IMR-90 (cell line): Measurements from ENCODE around the gene ZNF232. TPM values are rescaled to one million over a fixed set of nuclear protein-coding genes. Genes with fewer than 3 reads are reported as not detected.
"Not testable (repeated sequence)": the region's sequence is repeated elsewhere in the genome, so short reads cannot be mapped to it uniquely, and the experiment has no call there.

ENCODE experiments used
- ATAC-seq: fragments of 200-7000 bp; cut with Tn5 transposase; 2 replicates; pipeline ENCODE4 v1.9.1; 2020; ENCODE audit warnings: low read depth, mild to moderate bottlenecking, moderate library complexity
- BruUV-seq: library from RNA; stranded (reverse); fragments of 400-500 nt; replicated peaks from 2 replicates; lab custom pipeline; 2021; lab: Mats Ljungman, UMichigan
- CTCF ChIA-PET: fragments of 300-600 bp; formaldehyde crosslinking; extraction: SDS; loops from one replicate; lab custom pipeline; 2021; ENCODE audit warnings: antibody characterized with exemption; lab: Yijun Ruan, JAX
- POLR2A ChIA-PET: fragments of 300-600 bp; sonication (Branson Sonifier 250); formaldehyde crosslinking; loops from one replicate; lab custom pipeline; 2022; ENCODE audit warnings: antibody characterized with exemption; ENCODE audit not compliant: unreplicated experiment; lab: Charles Lee
- DNase-seq: peaks from one replicate; pipeline ENCODE4 v3.0.0; 2013
- H2AFZ ChIP-seq: replicated peaks from 2 replicates; pipeline ENCODE3; 2013; ENCODE audit warnings: low read length, mild to moderate bottlenecking; ENCODE audit not compliant: poor library complexity
- H2AK5ac ChIP-seq: 2 replicates; pipeline ENCODE4 v1.6.1; 2013; ENCODE audit warnings: low read depth, low read length, inconsistent platforms
- H2AK9ac ChIP-seq: replicated peaks from 2 replicates; pipeline ENCODE3; 2013; ENCODE audit warnings: mild to moderate bottlenecking, low read depth, low read length, moderate library complexity; ENCODE audit not compliant: poor library complexity
- H2BK120ac ChIP-seq: 2 replicates; pipeline ENCODE4 v1.6.1; 2013; ENCODE audit warnings: low read depth, low read length, inconsistent platforms
- H2BK15ac ChIP-seq: 3 replicates; pipeline ENCODE4 v1.6.1; 2013; ENCODE audit warnings: low read depth, low read length, inconsistent platforms
- H2BK20ac ChIP-seq: 2 replicates; pipeline ENCODE4 v1.6.1; 2013; ENCODE audit warnings: low read depth, mild to moderate bottlenecking, inconsistent platforms, low read length, moderate library complexity
- H2BK5ac ChIP-seq: 2 replicates; pipeline ENCODE4 v1.6.1; 2013; ENCODE audit warnings: mild to moderate bottlenecking, low read depth, low read length, inconsistent platforms; ENCODE audit not compliant: poor library complexity, severe bottlenecking
- H3K14ac ChIP-seq: replicated peaks from 2 replicates; pipeline ENCODE4 v1.6.1; 2013; ENCODE audit warnings: low read depth, low read length, inconsistent platforms
- H3K18ac ChIP-seq: 2 replicates; pipeline ENCODE4 v1.6.1; 2013; ENCODE audit warnings: low read depth, low read length, control low read depth
- H3K23ac ChIP-seq: 2 replicates; pipeline ENCODE4 v1.6.1; 2013; ENCODE audit warnings: low read depth, low read length, inconsistent platforms
- H3K27ac ChIP-seq: 2 replicates; pipeline ENCODE4 v1.5.1; 2013; ENCODE audit warnings: mild to moderate bottlenecking, control low read depth, low read length; ENCODE audit not compliant: insufficient read depth
- H3K27me3 ChIP-seq: 2 replicates; pipeline ENCODE4 v1.6.1; 2013; ENCODE audit warnings: low read length; ENCODE audit not compliant: control insufficient read depth, insufficient read depth
- H3K36me3 ChIP-seq: 2 replicates; pipeline ENCODE4 v1.6.1; 2013; ENCODE audit warnings: low read length, mixed read lengths; ENCODE audit not compliant: control insufficient read depth, insufficient read depth
- H3K4ac ChIP-seq: 2 replicates; pipeline ENCODE4 v1.6.1; 2013; ENCODE audit warnings: low read depth, low read length, inconsistent platforms
- H3K4me1 ChIP-seq: 2 replicates; pipeline ENCODE4 v1.6.1; 2013; ENCODE audit warnings: low read length, mixed read lengths; ENCODE audit not compliant: control insufficient read depth, insufficient read depth
- H3K4me2 ChIP-seq: 2 replicates; pipeline ENCODE4 v1.6.1; 2013; ENCODE audit warnings: low read depth, mild to moderate bottlenecking, control low read depth, low read length, moderate library complexity
- H3K4me3 ChIP-seq: 2 replicates; pipeline ENCODE4 v1.5.1; 2013; ENCODE audit warnings: low read depth, mild to moderate bottlenecking, control low read depth, low read length, moderate library complexity; ENCODE audit not compliant: insufficient read depth
- H3K56ac ChIP-seq: 2 replicates; pipeline ENCODE4 v1.6.1; 2013; ENCODE audit warnings: low read length, inconsistent platforms; ENCODE audit not compliant: insufficient read depth; ENCODE audit errors: extremely low read depth
- H3K79me1 ChIP-seq, 2 experiments: 2 replicates each; pipeline ENCODE4 v1.6.1; 2013; ENCODE audit warnings: low read length in 2 of 2, inconsistent platforms in 1 of 2, low read depth in 1 of 2
- H3K9ac ChIP-seq: 2 replicates; pipeline ENCODE4 v1.6.1; 2013; ENCODE audit warnings: low read depth, low read length, control low read depth
- H3K9me1 ChIP-seq: 2 replicates; pipeline ENCODE4 v1.6.1; 2013; ENCODE audit warnings: low read length, inconsistent platforms; ENCODE audit not compliant: insufficient read depth
- H3K9me3 ChIP-seq: 2 replicates; pipeline ENCODE4 v1.6.1; 2013; ENCODE audit warnings: low read length; ENCODE audit not compliant: control insufficient read depth, insufficient read depth
- H4K20me1 ChIP-seq: 2 replicates; pipeline ENCODE4 v1.6.1; 2013; ENCODE audit warnings: low read length, inconsistent platforms; ENCODE audit not compliant: insufficient read depth
- H4K5ac ChIP-seq: 2 replicates; pipeline ENCODE4 v1.6.1; 2013; ENCODE audit warnings: mild to moderate bottlenecking, low read depth, low read length, control low read depth
- H4K8ac ChIP-seq, 2 experiments: 2 replicates each; pipeline ENCODE4 v1.6.1; 2013; ENCODE audit warnings: low read depth in 2 of 2, low read length in 2 of 2, control low read depth in 1 of 2, inconsistent platforms in 1 of 2
- H4K91ac ChIP-seq: 2 replicates; pipeline ENCODE4 v1.6.1; 2013; ENCODE audit warnings: low read depth, low read length, inconsistent platforms; ENCODE audit not compliant: insufficient read depth
- WGBS, 2 experiments: methylation state at CpG; one replicate each; pipeline versions ENCODE4 v1.1.5 to v1.1.7; 2013; ENCODE audit warnings: missing lambda C conversion rate in 2 of 2; ENCODE audit not compliant: insufficient read length in 1 of 2; ENCODE audit errors: extremely low coverage in 2 of 2; 5-methylcytosine and 5-hydroxymethylcytosine counted together
- dilution Hi-C: fragments of 300-500 bp; cut with HindIII; formaldehyde crosslinking; loops from one replicate; pipeline ENCODE4 v1.14.3; 2018; ENCODE audit warnings: low sequenced_read_pairs; ENCODE audit not compliant: unreplicated experiment
- in situ Hi-C: fragments of 300-500 bp; cut with MboI; formaldehyde crosslinking; loops from 3 replicates; pipeline ENCODE4 v1.14.3; 2019; ENCODE audit warnings: low sequenced_read_pairs, inconsistent platforms, mixed read lengths
- intact Hi-C: fragments of 100-400 bp; cut with micrococcal nuclease; formaldehyde crosslinking; loops from 2 replicates; pipeline ENCODE4 v1.10.0; 2022
- polyA plus RNA-seq, 3 experiments: library from polyadenylated mRNA; depleted of rRNA; stranded (reverse); fragments of >200 nt; gene quantifications; 2 replicates each; pipeline ENCODE4 v1.2.3, GENCODE V29; 2012; ENCODE audit warnings: low replicate concordance in 1 of 3
- total RNA-seq: library from RNA; depleted of rRNA; stranded (reverse); fragments of >200 nt; gene quantifications from 2 replicates; pipeline ENCODE4 v1.2.3, GENCODE V29; 2012

The ZNF232 gene
- total and polyA plus RNA-seq, 2 of the 4 experiments (the other 2 are of a cell fraction): 3.2 to 6.5 TPM

GRCh38 chr17:5142877-5143276, 31.2 kb upstream of the ZNF232 start:
- not testable (repeated sequence) for H3K4me1 ChIP-seq

More at GRCh38 chr17:5142877-5143276, 31.2 kb upstream of the ZNF232 start:
- H2AK5ac ChIP-seq, H4K8ac ChIP-seq, H3K79me1 ChIP-seq, H2BK15ac ChIP-seq, BruUV-seq, H3K4ac ChIP-seq, H3K9me3 ChIP-seq, DNase-seq, H2AFZ ChIP-seq, H4K5ac ChIP-seq, ATAC-seq, H3K18ac ChIP-seq, H3K14ac ChIP-seq, H2AK9ac ChIP-seq, CTCF ChIA-PET, H3K27ac ChIP-seq, H3K56ac ChIP-seq, H3K36me3 ChIP-seq, H3K9me1 ChIP-seq, H2BK20ac ChIP-seq, H3K4me3 ChIP-seq, H3K23ac ChIP-seq, H3K4me2 ChIP-seq, H3K9ac ChIP-seq, H2BK120ac ChIP-seq, in situ Hi-C loops, POLR2A ChIA-PET, H3K27me3 ChIP-seq, intact Hi-C loops, H4K20me1 ChIP-seq, H2BK5ac ChIP-seq, dilution Hi-C loops, H4K91ac ChIP-seq: not testable (repeated sequence)
- WGBS, 2 experiments: no CpG with 5 or more reads among the region's 18 CpGs
